IMR-90 (cell line): ENCODE measurements around the gene C1QTNF9B.

ENCODE experiments used
- BHLHE40 ChIP-seq: fragments of 150-350 bp; IDR thresholded peaks from 2 replicates; pipeline ENCODE4 v1.6.1; 2016; ENCODE audit warnings: mild to moderate bottlenecking, low read depth, low read length
- CTCF ChIP-seq: conservative IDR thresholded peaks from 2 replicates; pipeline ENCODE4 v1.5.1; 2012; ENCODE audit warnings: mild to moderate bottlenecking, low read depth, low read length, improper control_type of control experiment
- ELK1 ChIP-seq: fragments of 150-350 bp; IDR thresholded peaks from 2 replicates; pipeline ENCODE4 v1.6.1; 2016; ENCODE audit warnings: low read depth, mild to moderate bottlenecking, low read length, moderate library complexity, borderline replicate concordance
- FOS ChIP-seq: fragments of 150-350 bp; IDR thresholded peaks from 2 replicates; pipeline ENCODE4 v1.6.1; 2016; ENCODE audit warnings: low read depth, low read length
- MAFK ChIP-seq: IDR thresholded peaks from 2 replicates; pipeline ENCODE4 v1.6.1; 2012; ENCODE audit warnings: low read depth, low read length, improper control_type of control experiment
- MAZ ChIP-seq: IDR thresholded peaks from 2 replicates; pipeline ENCODE4 v1.6.1; 2012; ENCODE audit warnings: low read depth, mild to moderate bottlenecking, low read length, improper control_type of control experiment, moderate library complexity, borderline replicate concordance
- MXI1 ChIP-seq: IDR thresholded peaks from 2 replicates; pipeline ENCODE4 v1.6.1; 2012; ENCODE audit warnings: low read depth, mild to moderate bottlenecking, low read length, moderate library complexity, borderline replicate concordance
- POLR2A ChIP-seq: IDR thresholded peaks from 2 replicates; pipeline ENCODE4 v1.6.1; 2012; ENCODE audit warnings: mild to moderate bottlenecking, low read depth, low read length
- RAD21 ChIP-seq: IDR thresholded peaks from 2 replicates; pipeline ENCODE4 v1.6.1; 2012; ENCODE audit warnings: low read length, improper control_type of control experiment
- RCOR1 ChIP-seq: IDR thresholded peaks from 2 replicates; pipeline ENCODE4 v1.6.1; 2012; ENCODE audit warnings: mild to moderate bottlenecking, low read length, improper control_type of control experiment; ENCODE audit not compliant: insufficient replicate concordance
- RFX5 ChIP-seq: IDR thresholded peaks from 2 replicates; pipeline ENCODE4 v1.8.0; 2012; ENCODE audit warnings: low read depth, mild to moderate bottlenecking, low read length, moderate library complexity
- USF2 ChIP-seq: fragments of 150-350 bp; IDR thresholded peaks from 2 replicates; pipeline ENCODE4 v1.6.1; 2017; ENCODE audit warnings: mild to moderate bottlenecking, antibody characterized with exemption, low read length, low read depth

GRCh38 chr13:23851106-23851505, 46.2 kb downstream of the C1QTNF9B start:
- TF ChIP-seq CTCF (no peak), RAD21 (no peak), ELK1 (no peak), MAZ (no peak), FOS (no peak), MXI1 (no peak), RCOR1 (no peak), POLR2A (no peak), MAFK (no peak), BHLHE40 (no peak), RFX5 (no peak), USF2 (no peak)
